Stimulated activated CD4-positive, alpha-beta T cell treated with anti-CD3 and anti-CD28 coated beads, Interleukin-2, amount 100 ng/mL, for 4 hours (primary cell): ENCODE data around the gene UBE2K.
A peak's percentile ranks its signal among the peaks of the same experiment; 100 is the strongest.
"Not testable (repeated sequence)": the region's sequence is repeated elsewhere in the genome, so short reads cannot be mapped to it uniquely, and the experiment has no call there.

ENCODE experiments used
- DNase-seq: peaks from one replicate; pipeline ENCODE4 v3.0.0-alpha.2; 2020; ENCODE audit warnings: low read depth

Gene UBE2K

GRCh38 chr4:39697740-39698423 lies at the start of gene UBE2K:
UBE2K (plus strand) TSS chr4:39698136; CDS start chr4:39698328, 192 bp downstream.
- DNase-seq: peak; percentile 84

- DNase-seq: no peak
Observed at GRCh38 chr4:39648213-39648612, 49.7 kb upstream of the UBE2K start.

- no peak for DNase-seq
Observed at GRCh38 chr4:39648827-39649558, 48.9 kb upstream of the UBE2K start.

GRCh38 chr4:39649639-39650265 lies 48.2 kb upstream of the UBE2K start:
- DNase-seq: no peak

- not testable (repeated sequence) for DNase-seq
Observed at GRCh38 chr4:39651586-39651985, 46.4 kb upstream of the UBE2K start.

GRCh38 chr4:39655211-39655610 lies 42.7 kb upstream of the UBE2K start:
- no peak for DNase-seq

- DNase-seq: no peak
Observed at GRCh38 chr4:39655876-39656275, 42.1 kb upstream of the UBE2K start.

GRCh38 chr4:39656638-39657037 lies 41.3 kb upstream of the UBE2K start:
- not testable (repeated sequence) for DNase-seq

GRCh38 chr4:39657465-39657864 lies 40.5 kb upstream of the UBE2K start:
- no peak for DNase-seq

GRCh38 chr4:39658756-39659155 lies 39.2 kb upstream of the UBE2K start:
- DNase-seq: no peak

- no peak for DNase-seq
Observed at GRCh38 chr4:39660045-39660444, 37.9 kb upstream of the UBE2K start.

- DNase-seq: no peak
Observed at GRCh38 chr4:39660757-39661156, 37.2 kb upstream of the UBE2K start.

GRCh38 chr4:39662683-39663082 lies 35.3 kb upstream of the UBE2K start:
- DNase-seq: no peak

GRCh38 chr4:39664828-39665731 lies 32.9 kb upstream of the UBE2K start:
- DNase-seq: no peak

- DNase-seq: no peak
Observed at GRCh38 chr4:39667706-39668105, 30.2 kb upstream of the UBE2K start.

GRCh38 chr4:39668887-39669286 lies 29.0 kb upstream of the UBE2K start:
- no peak for DNase-seq

- not testable (repeated sequence) for DNase-seq
Observed at GRCh38 chr4:39670296-39670695, 27.6 kb upstream of the UBE2K start.

- not testable (repeated sequence) for DNase-seq
Observed at GRCh38 chr4:39675681-39676080, 22.3 kb upstream of the UBE2K start.

GRCh38 chr4:39681003-39681402 lies 16.9 kb upstream of the UBE2K start:
- DNase-seq: not testable (repeated sequence)

GRCh38 chr4:39682138-39682537 lies 15.8 kb upstream of the UBE2K start:
- DNase-seq: no peak

GRCh38 chr4:39685990-39686389 lies 11.9 kb upstream of the UBE2K start:
- no peak for DNase-seq

- DNase-seq: no peak
Observed at GRCh38 chr4:39687014-39687413, 10.9 kb upstream of the UBE2K start.
